Fibroblast of gingiva (primary cell): ENCODE measurements around the gene IFI30.
"Not testable (repeated sequence)": the region's sequence is repeated elsewhere in the genome, so short reads cannot be mapped to it uniquely, and the experiment has no call there.

Source experiments
- DNase-seq: peaks from one replicate; pipeline ENCODE4 v3.0.0-alpha.2; 2011; ENCODE audit warnings: low read depth

The IFI30 gene

GRCh38 chr19:18203408-18203862 is 29.8 kb downstream of the IFI30 start:
- no peak for DNase-seq

GRCh38 chr19:18203863-18204393 is 30.3 kb downstream of the IFI30 start, which contains the start of gene RAB3A:
TSS of gene RAB3A (minus strand) at chr19:18204042. CDS start at chr19:18202740, 1,302 bp downstream.
- peak; percentile 100 for DNase-seq

- no peak for DNase-seq
Observed at GRCh38 chr19:18204394-18205199, 31.0 kb downstream of the IFI30 start.

- peak; percentile 71 for DNase-seq
Observed at GRCh38 chr19:18205200-18205892, 31.7 kb downstream of the IFI30 start.

- DNase-seq: no peak
Observed at GRCh38 chr19:18206018-18206417, 32.4 kb downstream of the IFI30 start.

GRCh38 chr19:18208098-18208951 is 34.7 kb downstream of the IFI30 start:
- DNase-seq: peak; percentile 60

GRCh38 chr19:18209912-18210311 is 36.3 kb downstream of the IFI30 start:
- not testable (repeated sequence) for DNase-seq

GRCh38 chr19:18211683-18212082 is 38.1 kb downstream of the IFI30 start:
- no peak for DNase-seq

GRCh38 chr19:18214779-18215433 is 41.3 kb downstream of the IFI30 start:
- no peak for DNase-seq

- DNase-seq: no peak
Observed at GRCh38 chr19:18216789-18217188, 43.2 kb downstream of the IFI30 start.

GRCh38 chr19:18218159-18218558 is 44.5 kb downstream of the IFI30 start:
- DNase-seq: no peak

GRCh38 chr19:18218600-18218999 is 45.0 kb downstream of the IFI30 start:
- DNase-seq: no peak

- DNase-seq: no peak
Observed at GRCh38 chr19:18219911-18220631, 46.5 kb downstream of the IFI30 start.

- no peak for DNase-seq
Observed at GRCh38 chr19:18220632-18221275, 47.1 kb downstream of the IFI30 start.

GRCh38 chr19:18221815-18222725 is 48.5 kb downstream of the IFI30 start:
- DNase-seq: no peak

- DNase-seq: no peak
Observed at GRCh38 chr19:18223860-18224524, 50.4 kb downstream of the IFI30 start.

GRCh38 chr19:18224525-18225354 is 51.1 kb downstream of the IFI30 start:
- DNase-seq: peak; percentile 98

GRCh38 chr19:18225355-18225701 is 51.7 kb downstream of the IFI30 start:
- DNase-seq: no peak
